ENCODE results near the gene KDM4F.

KDM4F gene

GRCh38 chr11:95092549-95093324, 43.5 kb downstream of the KDM4F start:
- no peak for DNase-seq

GRCh38 chr11:95093548-95093947, 44.3 kb downstream of the KDM4F start:
- DNase-seq = no peak

- DNase-seq = no peak
These were observed 46.8 kb downstream of the KDM4F start for GRCh38 chr11:95095858-95096587.

- DNase-seq = no peak
These were observed 48.0 kb downstream of the KDM4F start for GRCh38 chr11:95097209-95097608.

- no peak for DNase-seq
These were observed 49.6 kb downstream of the KDM4F start for GRCh38 chr11:95098826-95099225.

- no peak for DNase-seq
These were observed 51.0 kb downstream of the KDM4F start for GRCh38 chr11:95100191-95100648.
